Tongue (tissue), 2 donors: ENCODE measurements around the gene GRB10. TPM values are rescaled to one million over a fixed set of nuclear protein-coding genes. Genes with fewer than 3 reads are reported as not detected.
"Not testable (repeated sequence)": the region's sequence is repeated elsewhere in the genome, so short reads cannot be mapped to it uniquely, and the experiment has no call there.

Source experiments
- DNase-seq: peaks from one replicate; pipeline ENCODE4 v3.0.0-alpha.2; 2015
- total RNA-seq: library from RNA; depleted of rRNA; stranded (reverse); fragments of >200 nt; gene quantifications from one replicate; pipeline ENCODE4 v1.2.3, GENCODE V29; 2014

GRB10 gene
- total RNA-seq, 1 donor from 2014 or later, result 28.5 TPM

GRCh38 chr7:50580057-50580456 lies 202.6 kb downstream of the GRB10 start:
- DNase-seq, result no peak

- DNase-seq, result not testable (repeated sequence)
These were observed 204.6 kb downstream of the GRB10 start for GRCh38 chr7:50578105-50578504.

GRCh38 chr7:50577569-50577968 lies 205.1 kb downstream of the GRB10 start:
- DNase-seq, result no peak

- not testable (repeated sequence) for DNase-seq
These were observed 206.3 kb downstream of the GRB10 start for GRCh38 chr7:50576388-50576787.

GRCh38 chr7:50567715-50568261 lies 214.9 kb downstream of the GRB10 start:
- no peak for DNase-seq

GRCh38 chr7:50565977-50566376 lies 216.7 kb downstream of the GRB10 start:
- DNase-seq, result no peak

- no peak for DNase-seq
These were observed 217.2 kb downstream of the GRB10 start for GRCh38 chr7:50565559-50565916.

GRCh38 chr7:50564640-50565558 lies 217.8 kb downstream of the GRB10 start, which contains the start of gene DDC:
TSS of gene DDC (minus strand) at chr7:50565405. CDS start at chr7:50544085, 21,320 bp downstream.
- no peak for DNase-seq

- no peak for DNase-seq
These were observed 218.5 kb downstream of the GRB10 start for GRCh38 chr7:50564171-50564570.

GRCh38 chr7:50562136-50562535 lies 220.6 kb downstream of the GRB10 start:
- DNase-seq, result no peak

- no peak for DNase-seq
These were observed 221.8 kb downstream of the GRB10 start for GRCh38 chr7:50560865-50561351.

GRCh38 chr7:50559881-50560280 lies 222.8 kb downstream of the GRB10 start:
- no peak for DNase-seq

GRCh38 chr7:50558294-50559053 lies 224.2 kb downstream of the GRB10 start:
- no peak for DNase-seq

GRCh38 chr7:50557099-50557498 lies 225.6 kb downstream of the GRB10 start:
- peak; percentile 40 for DNase-seq

GRCh38 chr7:50556247-50556991 lies 226.3 kb downstream of the GRB10 start:
- DNase-seq, result peak; percentile 27

- no peak for DNase-seq
These were observed 227.0 kb downstream of the GRB10 start for GRCh38 chr7:50555594-50556140.

- DNase-seq, result no peak
These were observed 228.0 kb downstream of the GRB10 start for GRCh38 chr7:50554431-50555322.

GRCh38 chr7:50553973-50554372 lies 228.7 kb downstream of the GRB10 start:
- no peak for DNase-seq

GRCh38 chr7:50552921-50553320 lies 229.8 kb downstream of the GRB10 start:
- DNase-seq, result peak; percentile 71

GRCh38 chr7:50552139-50552538 lies 230.6 kb downstream of the GRB10 start:
- DNase-seq, result no peak

GRCh38 chr7:50545613-50546012 lies 237.1 kb downstream of the GRB10 start:
- not testable (repeated sequence) for DNase-seq
